Tibial nerve (tissue), 4 donors: ENCODE measurements around the gene TANC1.

ENCODE experiments used
- EP300 ChIP-seq, 2 donors: sonication (generic); formaldehyde crosslinking; IDR thresholded peaks; one replicate each; pipeline ENCODE4 v1.6.1; 2017; ENCODE audit warnings: antibody characterized with exemption in 2 of 2, mild to moderate bottlenecking in 1 of 2
- POLR2A ChIP-seq, 2 donors: fragments of 450-650 bp; IDR thresholded peaks; one replicate each; pipeline ENCODE4 v1.6.1; 2017; ENCODE audit warnings: antibody characterized with exemption in 2 of 2, mild to moderate bottlenecking in 2 of 2, moderate library complexity in 2 of 2
- TF ChIP-seq, protein P1 (sequence below), 5 experiments: fragments of 200-600 bp in 3 of 5; fragments of 450-650 bp in 2 of 5; sonication (generic) in 3 of 5; IDR thresholded peaks; one replicate each; pipeline ENCODE4 v1.5.1; 2016 to 2019; ENCODE audit warnings: antibody characterized with exemption in 5 of 5, mild to moderate bottlenecking in 3 of 5, moderate library complexity in 2 of 5

- TF ChIP-seq, protein P1, sequence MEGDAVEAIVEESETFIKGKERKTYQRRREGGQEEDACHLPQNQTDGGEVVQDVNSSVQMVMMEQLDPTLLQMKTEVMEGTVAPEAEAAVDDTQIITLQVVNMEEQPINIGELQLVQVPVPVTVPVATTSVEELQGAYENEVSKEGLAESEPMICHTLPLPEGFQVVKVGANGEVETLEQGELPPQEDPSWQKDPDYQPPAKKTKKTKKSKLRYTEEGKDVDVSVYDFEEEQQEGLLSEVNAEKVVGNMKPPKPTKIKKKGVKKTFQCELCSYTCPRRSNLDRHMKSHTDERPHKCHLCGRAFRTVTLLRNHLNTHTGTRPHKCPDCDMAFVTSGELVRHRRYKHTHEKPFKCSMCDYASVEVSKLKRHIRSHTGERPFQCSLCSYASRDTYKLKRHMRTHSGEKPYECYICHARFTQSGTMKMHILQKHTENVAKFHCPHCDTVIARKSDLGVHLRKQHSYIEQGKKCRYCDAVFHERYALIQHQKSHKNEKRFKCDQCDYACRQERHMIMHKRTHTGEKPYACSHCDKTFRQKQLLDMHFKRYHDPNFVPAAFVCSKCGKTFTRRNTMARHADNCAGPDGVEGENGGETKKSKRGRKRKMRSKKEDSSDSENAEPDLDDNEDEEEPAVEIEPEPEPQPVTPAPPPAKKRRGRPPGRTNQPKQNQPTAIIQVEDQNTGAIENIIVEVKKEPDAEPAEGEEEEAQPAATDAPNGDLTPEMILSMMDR (IDR thresholded peaks at IDR 0.05), result no peak
- TF ChIP-seq POLR2A (IDR thresholded peaks at IDR 0.05) (no peak), EP300 (IDR thresholded peaks at IDR 0.05) (no peak)
These were observed 36.9 kb upstream of the TANC1 start for GRCh38 chr2:158931572-158931971.
